H9 (cell line): ENCODE measurements around the gene PDCD10. TPM values are rescaled to one million over a fixed set of nuclear protein-coding genes. Genes with fewer than 3 reads are reported as not detected.

ENCODE experiments used
- DNase-seq: peaks from one replicate; pipeline ENCODE4 v3.0.0-alpha.2; 2017
- H2AFZ ChIP-seq: one replicate; pipeline ENCODE4 v1.6.1; 2013; ENCODE audit warnings: mild to moderate bottlenecking, low read length, control low read depth, moderate library complexity
- H2AK5ac ChIP-seq: 2 replicates; pipeline ENCODE4 v1.6.1; 2013; ENCODE audit warnings: low read length, control low read depth, mixed read lengths; ENCODE audit not compliant: insufficient read length
- H2BK120ac ChIP-seq: one replicate; pipeline ENCODE4 v1.6.1; 2013; ENCODE audit warnings: low read depth, mild to moderate bottlenecking, low read length, control low read depth, inconsistent platforms; ENCODE audit not compliant: poor library complexity, severe bottlenecking
- H2BK12ac ChIP-seq: 2 replicates; pipeline ENCODE4 v1.6.1; 2013; ENCODE audit warnings: low read length, control low read depth, mixed read lengths, low read depth; ENCODE audit not compliant: insufficient read length
- H2BK15ac ChIP-seq: 2 replicates; pipeline ENCODE4 v1.6.1; 2013; ENCODE audit warnings: low read depth, low read length, control low read depth
- H2BK20ac ChIP-seq: one replicate; pipeline ENCODE4 v1.6.1; 2013; ENCODE audit warnings: low read depth, mild to moderate bottlenecking, low read length, control low read depth, inconsistent platforms; ENCODE audit not compliant: poor library complexity, severe bottlenecking
- H2BK5ac ChIP-seq: 2 replicates; pipeline ENCODE4 v1.6.1; 2013; ENCODE audit warnings: low read length, control low read depth, mixed read lengths; ENCODE audit not compliant: insufficient read length
- H3K14ac ChIP-seq: 2 replicates; pipeline ENCODE4 v1.6.1; 2013; ENCODE audit warnings: low read length, control low read depth; ENCODE audit not compliant: insufficient read depth
- H3K18ac ChIP-seq: 2 replicates; pipeline ENCODE4 v1.6.1; 2013; ENCODE audit warnings: low read depth, mild to moderate bottlenecking, mixed read lengths, low read length, control low read depth; ENCODE audit not compliant: insufficient read length
- H3K23ac ChIP-seq: 2 replicates; pipeline ENCODE4 v1.6.1; 2013; ENCODE audit warnings: low read length, control low read depth, mixed read lengths, low read depth; ENCODE audit not compliant: insufficient read length
- H3K23me2 ChIP-seq: 2 replicates; pipeline ENCODE4 v1.6.1; 2013; ENCODE audit warnings: low read depth, mild to moderate bottlenecking, mixed read lengths, low read length, control low read depth; ENCODE audit not compliant: insufficient read length, poor library complexity, severe bottlenecking
- H3K27ac ChIP-seq: 2 replicates; pipeline ENCODE4 v1.5.1; 2013; ENCODE audit warnings: low read length, control low read depth, mixed read lengths, low read depth; ENCODE audit not compliant: insufficient read length
- H3K27me3 ChIP-seq: 2 replicates; pipeline ENCODE4 v1.6.1; 2013; ENCODE audit warnings: low read length, control low read depth, inconsistent platforms; ENCODE audit not compliant: insufficient read depth
- H3K4ac ChIP-seq: 2 replicates; pipeline ENCODE4 v1.6.1; 2013; ENCODE audit warnings: low read depth, mild to moderate bottlenecking, control low read depth, inconsistent platforms, low read length, moderate library complexity
- H3K4me1 ChIP-seq: 2 replicates; pipeline ENCODE4 v1.6.1; 2013; ENCODE audit warnings: low read length, control low read depth, inconsistent platforms; ENCODE audit not compliant: insufficient read depth
- H3K4me2 ChIP-seq: 2 replicates; pipeline ENCODE4 v1.6.1; 2013; ENCODE audit warnings: low read length, control low read depth, mixed read lengths; ENCODE audit not compliant: insufficient read length, insufficient read depth
- H3K56ac ChIP-seq: 2 replicates; pipeline ENCODE4 v1.6.1; 2013; ENCODE audit warnings: low read depth, mild to moderate bottlenecking, mixed read lengths, low read length, control low read depth; ENCODE audit not compliant: insufficient read length
- H3K79me1 ChIP-seq: 2 replicates; pipeline ENCODE4 v1.6.1; 2013; ENCODE audit warnings: low read depth, mild to moderate bottlenecking, moderate library complexity, low read length, control low read depth, inconsistent platforms; ENCODE audit not compliant: insufficient read depth, poor library complexity, severe bottlenecking
- H3K79me2 ChIP-seq: 2 replicates; pipeline ENCODE4 v1.6.1; 2013; ENCODE audit warnings: low read length, control low read depth, inconsistent platforms; ENCODE audit not compliant: insufficient read depth
- H3K9ac ChIP-seq: 2 replicates; pipeline ENCODE4 v1.6.1; 2013; ENCODE audit warnings: low read length, control low read depth, mixed read lengths; ENCODE audit not compliant: insufficient read length; ENCODE audit errors: extremely low read depth
- H3K9me3 ChIP-seq: one replicate; pipeline ENCODE4 v1.6.1; 2013; ENCODE audit warnings: low read depth, low read length, inconsistent platforms; ENCODE audit not compliant: control insufficient read depth
- H3T11ph ChIP-seq: one replicate; pipeline ENCODE4 v1.6.1; 2013; ENCODE audit warnings: mild to moderate bottlenecking, low read length, control low read depth, inconsistent platforms
- H4K20me1 ChIP-seq: one replicate; pipeline ENCODE4 v1.6.1; 2013; ENCODE audit not compliant: control insufficient read depth, insufficient read length, insufficient read depth
- H4K5ac ChIP-seq: 2 replicates; pipeline ENCODE4 v1.6.1; 2013; ENCODE audit warnings: low read depth, mild to moderate bottlenecking, mixed read lengths, low read length, control low read depth; ENCODE audit not compliant: insufficient read length
- H4K8ac ChIP-seq: replicated peaks from 2 replicates; pipeline ENCODE4 v1.6.1; 2013; ENCODE audit warnings: low read length, control low read depth, mixed read lengths, low read depth; ENCODE audit not compliant: insufficient read length
- H4K91ac ChIP-seq: 2 replicates; pipeline ENCODE4 v1.6.1; 2013; ENCODE audit warnings: low read depth, mild to moderate bottlenecking, moderate library complexity, mixed read lengths, low read length, control low read depth; ENCODE audit not compliant: insufficient read length
- H3K27ac Mint-ChIP-seq, 3 experiments: 2 replicates in 2 of 3; 3 replicates in 1 of 3; pipeline ENCODE4 v1.8.0; 2020 to 2021; ENCODE audit warnings: mixed read lengths in 3 of 3, mild to moderate bottlenecking in 1 of 3, moderate library complexity in 1 of 3
- H3K27me3 Mint-ChIP-seq: 2 replicates; pipeline ENCODE4 v1.8.0; 2021; ENCODE audit warnings: low read depth, mild to moderate bottlenecking, moderate library complexity, mixed read lengths
- H3K36me3 Mint-ChIP-seq, 3 experiments: 2 replicates in 2 of 3; 3 replicates in 1 of 3; pipeline ENCODE4 v1.8.0; 2020 to 2021; ENCODE audit warnings: low read depth in 3 of 3, mixed read lengths in 3 of 3; ENCODE audit not compliant: insufficient read depth in 1 of 3
- H3K4me1 Mint-ChIP-seq, 2 experiments: 2 replicates each; pipeline ENCODE4 v1.8.0; 2020; ENCODE audit warnings: mixed read lengths in 2 of 2
- H3K4me3 Mint-ChIP-seq, 2 experiments: 2 replicates in 1 of 2; 3 replicates in 1 of 2; pipeline ENCODE4 v1.8.0; 2020 to 2021; ENCODE audit warnings: mild to moderate bottlenecking in 2 of 2, mixed read lengths in 2 of 2, moderate library complexity in 1 of 2
- H3K9me3 Mint-ChIP-seq, 2 experiments: 2 replicates in 1 of 2; 3 replicates in 1 of 2; pipeline ENCODE4 v1.8.0; 2020; ENCODE audit warnings: mild to moderate bottlenecking in 2 of 2, mixed read lengths in 2 of 2, moderate library complexity in 1 of 2
- CTCF ChIP-seq: fragments of 200-600 bp; sonication (generic); conservative IDR thresholded peaks from 3 replicates; pipeline ENCODE4 v1.8.0; 2021; ENCODE audit warnings: antibody characterized with exemption, mild to moderate bottlenecking
- WGBS: extraction: QIAGEN DNeasy Blood & Tissue Kit; methylation state at CpG from one replicate; pipeline ENCODE4 v1.1.7; 2013; ENCODE audit warnings: missing lambda C conversion rate, low lambda C conversion rate, mixed read lengths; ENCODE audit not compliant: insufficient read length; ENCODE audit errors: extremely low coverage; 5-methylcytosine and 5-hydroxymethylcytosine counted together
- total RNA-seq: library from RNA; stranded (reverse); gene quantifications from 2 replicates; pipeline ENCODE4 v1.2.1, GENCODE V29; 2021

Gene PDCD10
- total RNA-seq, 1 experiment from 2014 or later: 64.3 TPM

GRCh38 chr3:167736264-167736787 is 1.6 kb upstream of the PDCD10 start:
- no peak overlapping the region for H4K8ac ChIP-seq
- H2BK120ac ChIP-seq: no peak overlapping the region
- H3K23ac ChIP-seq: no peak overlapping the region
- no peak overlapping the region for H3K56ac ChIP-seq
- H3K9me3 ChIP-seq: no peaks in the 10 kb centered on the region
- WGBS: no CpG with 5 or more reads among the region's 7 CpGs
- H3K4me2 ChIP-seq: peak overlapping the region; percentile 75
- no peaks in the 10 kb centered on the region for H4K20me1 ChIP-seq
- no peaks in the 10 kb centered on the region for H3K4me1 ChIP-seq
- H3K18ac ChIP-seq: no peak overlapping the region
- no peak overlapping the region for H2BK20ac ChIP-seq
- no peaks in the 10 kb centered on the region for H3K27me3 ChIP-seq
- no peak overlapping the region for H2AK5ac ChIP-seq
- no peak overlapping the region for H4K91ac ChIP-seq
- no peak overlapping the region for H4K5ac ChIP-seq
- Mint-ChIP-seq H3K4me1 (peaks cover 28 to 29% of the 10 kb centered on the region in 2 experiments), H3K36me3 (no peaks in the 10 kb centered on the region; a peak in 2 of 7 replicates), H3K4me3 (no peak overlapping the region), H3K27ac (no peak overlapping the region), H3K9me3 (no peaks in the 10 kb centered on the region), H3K27me3 (no peaks in the 10 kb centered on the region)
- H3K14ac ChIP-seq: no peak overlapping the region
- H3K79me1 ChIP-seq: no peaks in the 10 kb centered on the region
- no peak overlapping the region for H2AFZ ChIP-seq
- no peak for DNase-seq
- H2BK15ac ChIP-seq: no peak overlapping the region
- H3T11ph ChIP-seq: no peak overlapping the region
- peaks cover 18% of the 10 kb centered on the region for H3K79me2 ChIP-seq
- no peaks in the 10 kb centered on the region for H3K23me2 ChIP-seq
- TF ChIP-seq CTCF: no peak
- H3K9ac ChIP-seq: peak overlapping the region; percentile 63
- no peak overlapping the region for H2BK12ac ChIP-seq
- no peak overlapping the region for H2BK5ac ChIP-seq
- H3K27ac ChIP-seq: no peak overlapping the region
- no peak overlapping the region for H3K4ac ChIP-seq
